Brain microvascular endothelial cell (primary cell): ENCODE results near the gene CIC.

Experiments
- DNase-seq: peaks from one replicate; pipeline ENCODE4 v3.0.0-alpha.2; 2020
- H3K27ac ChIP-seq: fragments of 250-450 bp; sonication (Bioruptor Pico); 2 replicates; pipeline ENCODE4 v1.5.1; 2020; ENCODE audit warnings: mild to moderate bottlenecking, moderate library complexity
- H3K27me3 ChIP-seq: fragments of 250-450 bp; sonication (Bioruptor Pico); replicated peaks from 2 replicates; pipeline ENCODE4 v1.5.1; 2020; ENCODE audit warnings: mild to moderate bottlenecking
- H3K36me3 ChIP-seq: fragments of 250-450 bp; sonication (Bioruptor Pico); replicated peaks from 2 replicates; pipeline ENCODE4 v1.5.1; 2020; ENCODE audit warnings: mild to moderate bottlenecking
- H3K4me3 ChIP-seq: 2 replicates; pipeline ENCODE4 v1.5.1; 2011; ENCODE audit warnings: low read depth, mild to moderate bottlenecking, control low read depth, low read length, moderate library complexity
- CTCF ChIP-seq: IDR thresholded peaks from 2 replicates; pipeline ENCODE4 v1.5.1; 2011; ENCODE audit warnings: low read depth, mild to moderate bottlenecking, moderate library complexity, low read length, control low read depth, inconsistent platforms; ENCODE audit errors: missing control alignments
- in situ Hi-C: cut with HindIII; loops from 2 replicates; pipeline ENCODE4 v1.10.0; 2017; ENCODE audit warnings: low sequenced_read_pairs, low pct_ligation_motif_present

Gene CIC

GRCh38 chr19:42241279-42241678 is 27.8 kb upstream of the CIC start:
- Histone ChIP-seq H3K4me3 (peak overlapping the region; percentile 83), H3K27me3 (no peaks in the 10 kb centered on the region), H3K27ac (no peak overlapping the region), H3K36me3 (peaks cover 15% of the 10 kb centered on the region)
- in situ Hi-C loops, result no loop called here
- no peak for DNase-seq
- no peak for TF ChIP-seq CTCF

- no peak for DNase-seq
- Histone ChIP-seq H3K36me3 (peaks cover 9% of the 10 kb centered on the region), H3K4me3 (peak overlapping the region; percentile 83), H3K27me3 (no peaks in the 10 kb centered on the region), H3K27ac (peak overlapping the region; percentile 32)
- in situ Hi-C loops, result no loop called here
- no peak for TF ChIP-seq CTCF
Measured at GRCh38 chr19:42242069-42242511, 27.0 kb upstream of the CIC start.

GRCh38 chr19:42242512-42243409 is 26.3 kb upstream of the CIC start, which contains the start of gene GSK3A:
GSK3A (minus strand) TSS chr19:42242602; CDS start chr19:42242465, 137 bp downstream.
- TF ChIP-seq CTCF, result no peak
- in situ Hi-C loops, result no loop called here
- peak within 1 kb of the TSS; percentile 60 for H3K27ac ChIP-seq
- DNase-seq, result peak; percentile 99
- peak within 1 kb of the TSS; percentile 83 for H3K4me3 ChIP-seq
- H3K36me3 ChIP-seq, result peaks cover 6% of the 10 kb centered on the region
- no peaks in the 10 kb centered on the region for H3K27me3 ChIP-seq

GRCh38 chr19:42244347-42245220 is 24.5 kb upstream of the CIC start:
- H3K36me3 ChIP-seq, result peaks cover 17% of the 10 kb centered on the region
- DNase-seq, result peak; percentile 92
- peak; percentile 82 for TF ChIP-seq CTCF
- in situ Hi-C loops, result no loop called here
- no peaks in the 10 kb centered on the region for H3K27me3 ChIP-seq
- peak overlapping the region; percentile 83 for H3K4me3 ChIP-seq
- peak overlapping the region; percentile 60 for H3K27ac ChIP-seq

- H3K27ac ChIP-seq, result peak overlapping the region; percentile 60
- no peak overlapping the region for H3K4me3 ChIP-seq
- TF ChIP-seq CTCF, result no peak
- no peaks in the 10 kb centered on the region for H3K27me3 ChIP-seq
- in situ Hi-C loops, result no loop called here
- H3K36me3 ChIP-seq, result peaks cover 20% of the 10 kb centered on the region
- no peak for DNase-seq
Measured at GRCh38 chr19:42245231-42245630, 23.8 kb upstream of the CIC start.
